GM19035 (cell line): ENCODE results near the gene TP63.
"Not testable (repeated sequence)": the region's sequence is repeated elsewhere in the genome, so short reads cannot be mapped to it uniquely, and the experiment has no call there.

Experiments
- ATAC-seq: cut with Tn5 transposase; IDR thresholded peaks from one replicate; pipeline ENCODE4 v1.9.1; 2021; ENCODE audit not compliant: unreplicated experiment

TP63 gene

GRCh38 chr3:189631373-189631408 is at the start of gene TP63:
TSS of gene TP63 (plus strand) at chr3:189631389. CDS start at chr3:189631516, 127 bp downstream.
- ATAC-seq, result no peak

GRCh38 chr3:189582179-189582578 is 49.0 kb upstream of the TP63 start:
- ATAC-seq, result no peak

- ATAC-seq, result no peak
These were observed 46.5 kb upstream of the TP63 start for GRCh38 chr3:189584645-189585044.

- peak; percentile 80 for ATAC-seq
These were observed 44.1 kb upstream of the TP63 start for GRCh38 chr3:189586941-189587663.

GRCh38 chr3:189587664-189588040 is 43.5 kb upstream of the TP63 start:
- no peak for ATAC-seq

- ATAC-seq, result no peak
These were observed 43.1 kb upstream of the TP63 start for GRCh38 chr3:189588070-189588469.

- no peak for ATAC-seq
These were observed 42.6 kb upstream of the TP63 start for GRCh38 chr3:189588475-189589178.

GRCh38 chr3:189589179-189589569 is 42.0 kb upstream of the TP63 start:
- ATAC-seq, result no peak

GRCh38 chr3:189590223-189590622 is 41.0 kb upstream of the TP63 start:
- ATAC-seq, result no peak

GRCh38 chr3:189593581-189593980 is 37.6 kb upstream of the TP63 start:
- ATAC-seq, result no peak

GRCh38 chr3:189596078-189596979 is 34.9 kb upstream of the TP63 start:
- ATAC-seq, result not testable (repeated sequence)

- no peak for ATAC-seq
These were observed 33.3 kb upstream of the TP63 start for GRCh38 chr3:189597918-189598317.

- ATAC-seq, result no peak
These were observed 32.5 kb upstream of the TP63 start for GRCh38 chr3:189598530-189599225.

GRCh38 chr3:189602471-189602870 is 28.7 kb upstream of the TP63 start:
- ATAC-seq, result no peak

- no peak for ATAC-seq
These were observed 25.5 kb upstream of the TP63 start for GRCh38 chr3:189605717-189606116.

- no peak for ATAC-seq
These were observed 24.4 kb upstream of the TP63 start for GRCh38 chr3:189606774-189607173.

GRCh38 chr3:189612641-189613040 is 18.5 kb upstream of the TP63 start:
- not testable (repeated sequence) for ATAC-seq

- no peak for ATAC-seq
These were observed 18.1 kb upstream of the TP63 start for GRCh38 chr3:189613122-189613521.

GRCh38 chr3:189621948-189622603 is 9.1 kb upstream of the TP63 start:
- ATAC-seq, result no peak

GRCh38 chr3:189622629-189623028 is 8.6 kb upstream of the TP63 start:
- no peak for ATAC-seq

GRCh38 chr3:189624130-189624529 is 7.1 kb upstream of the TP63 start:
- ATAC-seq, result no peak
